Effector memory CD8-positive, alpha-beta T cell (primary cell): ENCODE results near the gene C10orf120.

Source experiments
- ATAC-seq: fragments of 150-1000 bp; cut with Tn5 transposase; replicated peaks from 2 replicates; pipeline ENCODE4 v1.10.0; 2021; ENCODE audit warnings: mild to moderate bottlenecking, moderate library complexity
- DNase-seq, 3 experiments: peaks; one replicate each; pipeline ENCODE4 v3.0.0; 2021
- H3K27ac Mint-ChIP-seq, 2 donors: one replicate each; pipeline ENCODE4 v1.8.0; 2022; ENCODE audit warnings: mild to moderate bottlenecking in 2 of 2, mixed read lengths in 2 of 2, moderate library complexity in 2 of 2
- H3K27me3 Mint-ChIP-seq, 2 donors: one replicate each; pipeline ENCODE4 v1.8.0; 2022; ENCODE audit warnings: mixed read lengths in 2 of 2
- H3K36me3 Mint-ChIP-seq: one replicate; pipeline ENCODE4 v1.8.0; 2022; ENCODE audit warnings: mild to moderate bottlenecking, moderate library complexity, mixed read lengths; ENCODE audit not compliant: insufficient read depth
- H3K4me1 Mint-ChIP-seq, 2 donors: one replicate each; pipeline ENCODE4 v1.8.0; 2022; ENCODE audit warnings: low read depth in 2 of 2, mixed read lengths in 2 of 2
- H3K4me3 Mint-ChIP-seq, 2 donors: one replicate each; pipeline ENCODE4 v1.8.0; 2022; ENCODE audit warnings: mild to moderate bottlenecking in 2 of 2, mixed read lengths in 2 of 2, moderate library complexity in 2 of 2
- H3K9me3 Mint-ChIP-seq, 2 donors: one replicate each; pipeline ENCODE4 v1.8.0; 2022; ENCODE audit warnings: mixed read lengths in 2 of 2

The C10orf120 gene

DNA sequence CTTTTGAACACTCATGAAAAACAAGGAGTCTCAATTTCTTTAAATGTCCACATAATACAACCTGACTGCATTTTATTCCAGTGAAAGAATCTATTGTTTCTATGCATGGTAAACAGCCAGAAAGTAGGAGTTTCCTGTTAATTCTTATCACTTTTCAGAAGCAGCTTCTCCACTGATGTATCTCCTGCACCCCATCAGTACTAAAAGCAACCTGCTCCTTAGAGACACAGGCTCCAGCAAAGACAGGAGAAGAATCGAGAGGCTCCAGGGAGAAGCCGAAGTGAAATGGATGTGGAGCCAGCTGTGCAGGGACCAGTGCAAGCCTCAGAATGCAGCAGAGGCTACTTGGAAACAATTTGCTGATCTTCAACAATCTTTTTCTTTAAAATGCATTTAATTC lies 16.4 kb upstream of the C10orf120 start:
- H3K27ac Mint-ChIP-seq, result no peak overlapping the region
- H3K27me3 Mint-ChIP-seq, result peaks cover 30 to 34% of the 10 kb centered on the region in 2 donors
- no peaks in the 10 kb centered on the region for H3K36me3 Mint-ChIP-seq
- DNase-seq (no peak), ATAC-seq (no peak)
- H3K4me1 Mint-ChIP-seq, result no peaks in the 10 kb centered on the region
- H3K4me3 Mint-ChIP-seq, result no peak overlapping the region
- no peaks in the 10 kb centered on the region for H3K9me3 Mint-ChIP-seq

DNA sequence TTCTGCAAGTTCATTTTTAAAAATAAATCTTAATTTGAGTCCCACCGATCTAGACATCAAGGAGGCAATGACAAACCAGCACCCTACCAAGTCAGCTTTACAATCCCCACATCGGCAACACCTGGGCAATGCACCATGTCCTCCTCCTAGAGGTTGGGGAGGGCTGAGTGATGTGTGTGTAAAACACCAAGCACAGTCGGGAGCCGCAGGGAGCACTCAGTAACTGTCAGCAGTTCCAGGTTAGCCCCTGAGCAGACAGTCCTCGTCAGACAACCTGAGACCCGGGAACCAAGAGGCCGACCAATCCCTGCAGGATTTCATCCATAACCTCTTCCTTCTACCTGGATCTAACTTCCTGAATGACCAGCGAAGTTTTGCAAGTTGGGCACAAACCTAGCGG lies 15.9 kb upstream of the C10orf120 start:
- DNase-seq, result no peak
- Mint-ChIP-seq H3K36me3 (no peaks in the 10 kb centered on the region), H3K4me3 (no peak overlapping the region), H3K4me1 (no peaks in the 10 kb centered on the region), H3K9me3 (no peaks in the 10 kb centered on the region), H3K27me3 (peaks cover 28 to 34% of the 10 kb centered on the region in 2 donors), H3K27ac (no peak overlapping the region)
- ATAC-seq, result no peak

DNA sequence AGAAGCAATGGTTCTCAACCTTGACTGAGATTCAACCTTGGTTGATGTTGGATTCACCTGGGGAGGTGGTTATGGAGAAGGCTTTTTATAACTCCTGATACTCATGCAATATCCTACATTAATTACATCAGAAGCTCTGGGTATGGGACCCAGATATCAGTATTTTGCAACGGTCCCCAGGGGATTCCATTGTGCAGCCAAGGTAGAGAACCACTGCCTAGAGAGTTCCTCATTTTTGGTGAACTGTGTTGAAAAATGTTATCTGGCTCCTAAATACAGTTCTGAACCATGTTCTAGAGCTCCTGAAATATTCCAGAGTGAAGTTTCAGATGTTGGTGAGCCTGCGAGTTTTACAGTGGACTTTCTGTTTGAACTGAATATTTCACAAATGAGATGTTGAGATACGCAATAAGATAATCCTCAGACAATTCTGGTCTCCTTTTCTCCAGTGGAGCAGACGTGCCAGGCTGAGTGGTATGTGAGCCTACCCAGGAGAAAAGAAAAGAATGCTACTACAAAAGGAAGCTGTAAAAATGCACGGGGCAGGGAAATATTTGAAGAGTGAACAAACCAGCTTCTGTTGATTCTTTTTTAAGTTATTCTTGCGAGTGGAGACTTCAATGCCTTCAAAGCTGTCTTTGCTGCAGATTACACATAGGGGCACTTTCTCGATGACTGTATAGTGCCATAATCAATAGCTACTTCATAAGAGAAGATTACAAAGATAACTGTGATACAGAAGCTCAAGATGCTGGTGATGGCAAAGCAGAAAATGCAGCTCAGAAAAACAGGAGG lies 13.6 kb upstream of the C10orf120 start:
- no peak overlapping the region for H3K27ac Mint-ChIP-seq
- no peaks in the 10 kb centered on the region for H3K36me3 Mint-ChIP-seq
- H3K4me3 Mint-ChIP-seq, result no peak overlapping the region
- H3K9me3 Mint-ChIP-seq, result no peaks in the 10 kb centered on the region
- H3K27me3 Mint-ChIP-seq, result peaks cover 32 to 35% of the 10 kb centered on the region in 2 donors
- no peaks in the 10 kb centered on the region for H3K4me1 Mint-ChIP-seq
- no peak for ATAC-seq
- DNase-seq, result no peak

DNA sequence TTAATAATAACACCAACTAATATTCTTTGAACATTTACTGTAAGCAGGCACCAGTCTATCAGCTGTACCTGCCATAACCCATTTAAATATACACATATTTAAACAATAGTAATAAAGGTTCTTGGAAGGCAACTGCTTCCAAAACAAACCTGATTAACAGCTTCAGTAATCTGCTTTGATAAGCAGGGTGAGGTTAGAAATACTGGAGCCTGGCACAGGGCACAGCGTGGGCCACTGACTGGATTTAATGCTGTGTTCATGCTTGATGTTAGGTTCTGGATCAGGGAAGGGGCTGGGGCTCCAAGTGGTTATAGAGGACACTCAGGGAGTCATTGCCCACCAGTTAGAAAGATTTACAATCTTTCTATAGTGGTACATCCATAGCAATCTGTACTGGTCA lies 10.9 kb upstream of the C10orf120 start:
- Mint-ChIP-seq H3K27ac (no peak overlapping the region), H3K27me3 (peaks cover 13 to 18% of the 10 kb centered on the region in 2 donors), H3K9me3 (no peaks in the 10 kb centered on the region), H3K4me3 (no peak overlapping the region), H3K36me3 (no peaks in the 10 kb centered on the region), H3K4me1 (no peaks in the 10 kb centered on the region)
- DNase-seq (no peak), ATAC-seq (no peak)

DNA sequence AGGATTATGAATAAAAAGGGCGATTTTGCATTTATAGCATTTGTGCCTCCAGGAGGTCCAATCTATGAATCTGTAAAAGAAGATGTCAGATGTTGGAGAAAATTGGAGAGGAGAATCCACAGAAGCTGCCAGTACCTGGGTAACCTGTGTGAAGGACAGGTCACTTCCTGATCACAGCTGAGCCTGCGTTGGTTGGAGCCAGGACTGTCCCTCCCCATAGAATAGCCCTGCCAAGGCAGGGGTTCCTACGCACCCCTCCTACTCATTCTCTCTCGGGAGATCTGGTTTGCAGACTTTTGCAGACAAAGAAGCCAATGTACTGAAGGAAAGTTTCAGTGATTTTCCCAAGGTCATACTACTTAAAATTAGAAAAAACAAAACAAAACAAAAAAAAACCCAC lies 10.3 kb upstream of the C10orf120 start:
- Mint-ChIP-seq H3K9me3 (no peaks in the 10 kb centered on the region), H3K36me3 (no peaks in the 10 kb centered on the region), H3K27me3 (peaks cover 12 to 13% of the 10 kb centered on the region in 2 donors), H3K4me1 (no peaks in the 10 kb centered on the region), H3K4me3 (no peak overlapping the region), H3K27ac (no peak overlapping the region)
- ATAC-seq (no peak), DNase-seq (no peak)

DNA sequence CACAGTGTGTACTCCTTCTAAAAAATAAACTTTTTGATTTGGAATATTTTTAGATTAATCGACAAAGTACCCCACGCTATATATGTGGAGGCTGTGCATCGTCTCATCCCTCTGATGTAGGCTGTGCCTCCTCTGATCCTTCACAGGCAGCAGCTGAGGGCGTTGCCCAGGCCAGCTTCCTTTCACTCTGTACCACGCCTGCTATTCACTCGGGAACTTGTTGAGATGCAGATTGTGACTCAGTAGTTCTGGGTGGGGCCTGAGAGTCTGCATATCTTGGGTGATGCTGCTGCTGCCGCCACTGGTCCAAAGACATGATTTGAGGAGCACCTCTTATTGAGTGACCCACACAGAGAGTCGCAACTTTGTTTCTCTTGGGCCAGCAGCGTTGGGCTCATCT lies 7.9 kb upstream of the C10orf120 start:
- Mint-ChIP-seq H3K4me3 (no peak overlapping the region), H3K27me3 (peaks cover 12 to 13% of the 10 kb centered on the region in 2 donors), H3K4me1 (no peaks in the 10 kb centered on the region), H3K9me3 (no peaks in the 10 kb centered on the region), H3K36me3 (no peaks in the 10 kb centered on the region), H3K27ac (no peak overlapping the region)
- no peak for ATAC-seq
- DNase-seq, result no peak

DNA sequence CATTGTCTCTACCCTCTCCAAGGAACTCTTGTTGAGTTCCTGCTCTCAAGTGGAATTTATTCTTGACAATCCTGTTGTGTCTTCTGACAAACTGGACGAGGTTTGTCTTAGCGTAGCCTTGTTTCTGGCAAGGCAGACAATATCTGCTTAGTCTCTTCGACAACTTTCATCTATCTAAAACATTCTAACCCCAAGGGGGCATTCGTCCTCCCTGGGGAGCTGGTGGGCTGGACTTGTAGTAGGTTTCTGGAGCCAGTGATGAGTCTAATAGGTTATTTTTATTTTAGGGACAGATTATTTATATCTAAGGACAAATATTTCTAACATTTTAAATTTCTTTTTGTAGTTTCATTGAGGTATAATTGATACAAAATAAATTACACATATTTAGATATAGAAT lies 7.3 kb upstream of the C10orf120 start:
- Mint-ChIP-seq H3K9me3 (no peaks in the 10 kb centered on the region), H3K4me3 (no peak overlapping the region), H3K27me3 (peaks cover 12 to 13% of the 10 kb centered on the region in 2 donors), H3K27ac (no peak overlapping the region), H3K4me1 (no peaks in the 10 kb centered on the region), H3K36me3 (no peaks in the 10 kb centered on the region)
- no peak for ATAC-seq
- DNase-seq, result no peak

DNA sequence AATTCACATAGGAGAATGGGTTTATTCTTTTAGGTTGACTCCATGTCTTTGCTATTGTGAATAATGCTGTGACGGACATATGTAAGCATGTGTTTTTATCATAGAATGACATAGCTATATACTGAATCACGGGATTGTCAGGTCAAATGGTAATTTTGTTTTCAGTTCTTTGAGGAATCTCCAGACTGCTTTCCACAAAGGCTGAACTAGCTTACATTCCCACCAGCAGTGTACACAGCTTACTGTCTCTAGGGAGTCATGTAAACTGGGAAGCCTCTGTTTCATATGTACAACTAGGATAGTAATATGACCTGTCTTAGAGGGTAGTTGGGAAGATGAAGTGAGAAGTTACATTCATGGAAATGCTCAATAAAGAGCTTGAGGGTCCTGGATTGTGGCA lies 6.8 kb upstream of the C10orf120 start:
- DNase-seq (no peak), ATAC-seq (no peak)
- Mint-ChIP-seq H3K27me3 (peaks cover 12 to 13% of the 10 kb centered on the region in 2 donors), H3K4me3 (no peak overlapping the region), H3K4me1 (no peaks in the 10 kb centered on the region), H3K36me3 (no peaks in the 10 kb centered on the region), H3K27ac (no peak overlapping the region), H3K9me3 (no peaks in the 10 kb centered on the region)

DNA sequence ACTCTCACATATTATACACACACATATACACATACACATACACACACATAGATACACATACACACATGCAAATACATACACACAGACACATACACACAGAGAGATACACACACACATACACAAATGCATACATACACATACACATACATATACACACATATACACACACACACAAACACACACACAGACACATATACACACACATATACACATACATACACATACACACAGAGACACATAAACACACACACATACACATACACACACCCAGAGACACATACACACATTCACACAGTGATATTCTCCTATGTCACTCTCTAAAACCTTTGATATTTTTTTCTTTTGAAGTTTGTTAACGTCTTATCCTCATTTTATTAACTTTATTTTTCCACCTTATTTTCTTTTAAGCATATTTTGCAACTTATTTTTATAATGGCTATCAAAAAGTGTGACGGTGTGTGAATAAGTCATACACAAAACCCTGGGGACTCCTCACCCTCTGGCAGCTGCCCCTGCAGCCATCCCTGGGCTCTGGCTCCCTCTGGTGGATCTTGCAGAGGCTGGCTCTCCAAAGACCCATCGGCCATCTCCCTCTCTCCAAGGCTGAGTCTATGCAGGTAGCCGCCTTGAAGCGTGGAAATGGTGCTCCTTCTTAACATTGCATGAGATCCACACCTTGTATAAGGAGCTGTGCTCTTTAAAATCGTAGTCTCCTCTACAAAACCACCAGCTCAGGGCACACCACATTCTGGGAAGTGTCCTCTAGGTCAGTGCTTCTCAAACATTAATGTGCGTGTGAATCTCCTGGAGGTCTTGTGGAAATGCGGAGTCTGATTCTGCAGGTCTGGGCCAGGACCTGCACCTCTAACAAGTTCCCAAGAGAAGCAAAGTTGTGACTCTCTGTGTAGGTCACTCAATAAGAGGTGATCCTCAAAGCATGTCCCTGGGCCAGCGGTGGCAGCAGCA lies 4.1 kb upstream of the C10orf120 start:
- H3K4me1 Mint-ChIP-seq, result no peaks in the 10 kb centered on the region
- no peak overlapping the region for H3K27ac Mint-ChIP-seq
- no peak overlapping the region for H3K4me3 Mint-ChIP-seq
- H3K36me3 Mint-ChIP-seq, result no peaks in the 10 kb centered on the region
- peaks cover 10 to 11% of the 10 kb centered on the region in 2 donors for H3K27me3 Mint-ChIP-seq
- peak; percentile 21 to 32 (median 26) for DNase-seq
- no peaks in the 10 kb centered on the region for H3K9me3 Mint-ChIP-seq
- ATAC-seq, result peak; percentile 51

DNA sequence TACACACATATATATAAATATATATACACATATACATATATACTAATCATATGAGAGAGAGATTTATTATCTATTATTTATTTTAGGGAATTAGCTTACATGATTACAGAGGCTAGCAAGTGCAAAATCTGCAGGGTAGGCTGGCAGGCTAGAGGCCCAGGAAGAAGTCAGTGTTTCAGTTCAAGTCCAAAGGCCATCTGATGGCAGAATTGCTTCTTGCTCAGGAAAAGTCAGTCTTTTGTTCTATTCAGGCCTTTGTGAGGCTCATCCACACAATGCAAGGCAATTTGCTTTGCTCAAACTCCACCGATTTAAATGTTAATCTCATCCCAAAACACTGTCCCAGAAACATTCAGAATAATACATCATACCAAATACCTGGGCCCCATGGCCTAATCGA lies 2.6 kb upstream of the C10orf120 start:
- Mint-ChIP-seq H3K36me3 (no peaks in the 10 kb centered on the region), H3K27me3 (peaks cover 10 to 22% of the 10 kb centered on the region in 2 donors), H3K9me3 (no peaks in the 10 kb centered on the region), H3K4me3 (no peak overlapping the region), H3K27ac (no peak overlapping the region), H3K4me1 (no peaks in the 10 kb centered on the region)
- ATAC-seq (no peak), DNase-seq (no peak)

DNA sequence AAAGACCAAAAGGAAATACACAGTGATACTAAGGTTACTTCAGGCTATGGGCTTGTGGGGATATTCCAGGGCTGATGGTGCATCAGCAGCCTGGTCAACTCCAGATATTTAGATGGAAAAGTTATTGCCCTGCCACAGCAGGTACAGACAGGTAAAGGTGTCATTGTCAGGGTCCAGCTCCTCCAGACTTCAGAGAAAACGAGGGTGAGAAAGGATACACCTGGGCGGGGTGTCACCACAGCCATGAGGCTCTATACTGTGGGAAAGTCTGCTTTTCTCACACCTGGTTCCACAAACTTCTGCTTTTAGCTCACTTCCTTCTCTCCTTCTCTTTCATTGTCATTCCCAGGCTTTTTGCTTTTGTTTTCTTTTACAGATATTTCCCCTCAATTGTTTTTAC lies 2.0 kb upstream of the C10orf120 start:
- Mint-ChIP-seq H3K27ac (no peak overlapping the region), H3K9me3 (no peaks in the 10 kb centered on the region), H3K27me3 (peaks cover 12 to 28% of the 10 kb centered on the region in 2 donors), H3K4me3 (no peak overlapping the region), H3K4me1 (no peaks in the 10 kb centered on the region), H3K36me3 (no peaks in the 10 kb centered on the region)
- ATAC-seq (no peak), DNase-seq (no peak)

DNA sequence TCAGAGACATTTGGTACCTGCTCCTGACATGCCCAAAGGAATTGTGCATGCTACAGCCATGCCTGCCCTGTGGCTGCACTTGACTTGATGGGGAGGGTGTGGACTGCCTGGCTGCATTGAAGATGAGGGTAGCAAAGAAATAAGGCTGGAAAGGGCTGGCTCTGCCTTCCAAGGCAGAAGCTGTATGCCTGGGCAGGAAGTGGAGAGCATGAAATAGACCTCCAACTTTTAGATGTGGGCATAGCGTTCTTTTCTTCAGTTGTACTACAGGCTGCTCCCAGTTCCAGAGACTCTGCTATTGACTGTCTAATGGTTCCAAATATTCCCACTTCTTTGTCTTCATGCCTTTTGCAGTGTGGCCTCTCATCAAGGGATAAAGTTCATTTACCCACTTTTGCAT lies 3.0 kb downstream of the C10orf120 start:
- H3K4me1 Mint-ChIP-seq, result no peaks in the 10 kb centered on the region
- ATAC-seq, result no peak
- H3K27me3 Mint-ChIP-seq, result peaks cover 29 to 59% of the 10 kb centered on the region in 2 donors
- no peaks in the 10 kb centered on the region for H3K9me3 Mint-ChIP-seq
- H3K4me3 Mint-ChIP-seq, result no peak overlapping the region
- H3K36me3 Mint-ChIP-seq, result no peaks in the 10 kb centered on the region
- no peak overlapping the region for H3K27ac Mint-ChIP-seq
- no peak for DNase-seq

DNA sequence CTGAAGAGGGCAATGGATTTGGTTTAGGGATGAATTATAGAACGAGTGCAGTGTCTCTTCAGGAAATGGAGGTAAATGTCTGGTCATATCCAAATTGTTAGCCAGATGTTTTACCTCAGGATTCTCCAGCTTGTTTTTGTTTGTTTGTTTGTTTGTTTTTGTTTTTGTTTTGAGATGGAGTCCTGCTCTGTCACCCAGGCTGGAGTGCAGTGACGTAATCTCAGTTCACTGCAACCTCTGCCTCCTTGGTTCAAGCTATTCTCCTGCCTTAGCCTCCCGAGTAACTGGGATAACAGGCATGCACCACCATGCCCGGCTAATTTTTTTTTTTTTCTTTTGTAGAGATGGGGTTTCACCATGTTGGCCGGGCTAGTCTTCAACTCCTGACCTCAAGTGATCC lies 6.9 kb downstream of the C10orf120 start:
- no peak for ATAC-seq
- Mint-ChIP-seq H3K36me3 (no peaks in the 10 kb centered on the region), H3K27me3 (peaks cover 52 to 63% of the 10 kb centered on the region in 2 donors), H3K27ac (no peak overlapping the region), H3K4me3 (no peak overlapping the region), H3K4me1 (no peaks in the 10 kb centered on the region), H3K9me3 (no peaks in the 10 kb centered on the region)
- no peak for DNase-seq
